ENCODE data around the gene CLEC1A.

Gene CLEC1A

GRCh38 chr12:10098791-10099190 is at the start of gene CLEC1A:
Gene CLEC1A (minus strand): TSS chr12:10098985. CDS start chr12:10098922, 63 bp downstream.
- peak; percentile 21 for DNase-seq (ENCODE audit: low read depth, low spot score)

GRCh38 chr12:10147714-10148403 is 49.1 kb upstream of the CLEC1A start:
- DNase-seq (ENCODE audit: low read depth, low spot score), result no peak

DNA sequence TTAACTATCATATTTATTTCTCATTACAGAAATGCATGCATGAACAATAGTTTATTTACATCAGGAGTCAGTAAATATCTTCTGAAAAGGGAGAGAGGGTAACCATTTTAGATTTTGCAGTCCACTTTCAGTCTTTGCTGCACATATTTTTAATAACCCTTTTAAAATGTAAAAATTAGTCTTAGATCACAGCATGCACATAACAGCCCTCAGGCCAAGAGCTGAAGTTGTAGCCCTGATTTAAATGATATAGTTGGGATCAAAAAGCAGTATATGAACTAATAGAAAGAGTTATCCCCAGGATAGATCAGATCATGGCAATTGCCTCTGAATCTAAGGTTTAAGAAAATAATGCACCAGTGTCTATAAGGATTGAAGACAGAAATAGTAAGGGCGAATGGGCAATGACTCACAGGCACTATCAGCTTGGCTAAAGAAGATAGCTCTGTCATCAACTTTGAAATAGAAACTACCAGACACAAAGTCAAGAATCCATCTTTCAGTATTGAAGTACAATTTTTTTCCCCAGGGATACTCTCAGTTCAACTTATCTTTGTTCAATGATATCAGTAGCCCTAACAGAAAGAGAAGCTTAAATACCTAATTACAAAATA is 44.3 kb upstream of the CLEC1A start:
- DNase-seq (ENCODE audit: low read depth, low spot score), result no peak

DNA sequence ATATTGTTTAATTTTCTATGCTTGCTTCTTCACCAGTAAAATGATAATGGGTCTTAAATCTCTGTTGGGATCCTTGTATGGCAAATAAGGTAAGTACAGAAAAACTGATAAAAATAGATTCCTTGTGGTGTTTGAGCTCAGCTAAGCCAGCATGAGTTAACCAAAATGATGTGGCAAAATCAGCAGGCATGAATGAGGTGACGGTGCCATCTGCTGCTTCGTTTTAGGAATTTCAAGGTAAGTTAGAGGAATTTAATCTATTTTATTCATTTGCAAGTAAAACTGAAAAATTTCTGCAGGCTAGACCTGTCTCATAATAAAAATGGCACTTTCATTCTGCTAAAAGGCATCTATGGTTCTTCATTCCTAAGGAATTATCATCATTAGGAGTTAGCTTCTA is 41.2 kb upstream of the CLEC1A start:
- DNase-seq (ENCODE audit: low read depth, low spot score), result peak; percentile 69

- peak; percentile 9 for DNase-seq (ENCODE audit: low read depth, low spot score)
Measured at GRCh38 chr12:10136637-10137205, 37.9 kb upstream of the CLEC1A start.

- no peak for DNase-seq (ENCODE audit: low read depth, low spot score)
Measured at GRCh38 chr12:10135126-10135525, 36.3 kb upstream of the CLEC1A start.

DNA sequence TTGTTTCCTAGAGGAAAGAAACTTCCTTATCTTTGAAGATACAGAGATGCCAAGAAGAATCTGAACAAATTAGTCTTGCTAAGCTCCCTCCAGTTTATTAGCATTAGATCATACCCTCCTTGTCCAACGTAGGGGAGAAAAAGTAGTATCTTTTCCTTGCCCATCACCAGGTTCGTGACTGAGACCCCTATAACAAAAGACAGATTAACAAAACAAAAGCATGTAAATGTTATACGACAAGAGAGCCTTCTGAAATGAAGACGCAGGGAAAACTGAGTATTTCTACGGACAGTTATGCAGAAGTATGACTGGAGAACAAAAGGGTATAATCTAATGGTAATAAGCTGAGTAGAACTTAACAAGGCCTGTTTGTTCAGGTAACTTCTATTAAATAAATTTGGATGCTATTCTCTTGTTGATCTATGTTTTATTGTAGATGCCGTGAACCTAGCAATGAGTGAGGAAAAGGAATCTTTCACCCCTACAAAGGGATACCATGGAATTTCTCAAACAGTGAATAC is 34.1 kb upstream of the CLEC1A start:
- no peak for DNase-seq (ENCODE audit: low read depth, low spot score)

DNA sequence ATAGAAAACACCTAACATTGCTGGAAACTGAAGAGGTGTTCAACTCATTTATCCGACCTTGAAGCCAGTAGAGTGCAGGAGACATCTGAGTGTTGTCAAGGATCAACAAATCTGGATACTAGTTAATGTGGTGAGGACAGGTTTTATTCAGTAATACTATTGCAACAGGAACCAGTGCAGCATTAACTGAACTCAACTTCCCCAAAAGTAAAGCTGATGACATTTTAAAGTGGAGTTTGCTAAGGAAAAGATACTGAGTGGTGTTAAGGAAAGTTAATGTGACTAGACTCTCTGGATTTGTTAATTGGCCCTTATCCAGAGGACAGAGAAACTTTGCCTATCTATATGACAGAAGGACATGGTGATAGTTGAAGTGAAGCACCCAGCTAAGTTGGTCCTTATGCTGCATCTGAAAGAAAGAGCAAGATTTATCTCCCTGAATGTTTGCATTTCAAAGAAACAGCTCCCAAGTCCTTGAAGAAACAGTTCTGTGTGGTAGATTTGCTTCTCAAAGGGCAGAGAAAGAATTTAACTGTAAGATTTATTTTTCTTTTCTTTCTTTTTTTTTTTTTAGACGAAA is 32.4 kb upstream of the CLEC1A start:
- no peak for DNase-seq (ENCODE audit: low read depth, low spot score)

- no peak for DNase-seq (ENCODE audit: low read depth, low spot score)
Measured at GRCh38 chr12:10130042-10130441, 31.3 kb upstream of the CLEC1A start, which contains the start of gene CLEC7A. Gene CLEC7A (minus strand): TSS chr12:10130199. CDS start chr12:10130082, 117 bp downstream.

- no peak for DNase-seq (ENCODE audit: low read depth, low spot score)
Measured at GRCh38 chr12:10128687-10129086, 29.9 kb upstream of the CLEC1A start.

GRCh38 chr12:10126413-10126812 is 27.6 kb upstream of the CLEC1A start:
- DNase-seq (ENCODE audit: low read depth, low spot score), result no peak

DNA sequence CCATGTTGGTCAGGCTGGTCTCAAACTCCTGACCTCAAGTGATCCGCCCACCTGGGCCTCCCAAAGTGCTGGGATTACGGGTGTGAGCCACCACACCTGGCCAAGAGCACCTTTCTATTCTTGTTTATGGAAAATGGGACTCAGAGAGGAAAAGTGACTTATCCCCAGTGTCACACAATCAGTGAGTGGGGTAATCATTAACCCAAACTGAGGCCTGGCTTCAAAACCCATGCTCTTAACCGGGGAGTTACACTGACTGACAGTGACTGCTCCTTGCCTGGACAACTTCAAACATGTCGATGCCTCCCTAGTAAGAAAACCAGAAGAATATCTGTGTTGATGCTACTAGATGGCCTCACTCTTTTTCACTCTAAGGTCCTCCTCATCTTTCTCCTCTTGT is 23.9 kb upstream of the CLEC1A start:
- no peak for DNase-seq (ENCODE audit: low read depth, low spot score)

DNA sequence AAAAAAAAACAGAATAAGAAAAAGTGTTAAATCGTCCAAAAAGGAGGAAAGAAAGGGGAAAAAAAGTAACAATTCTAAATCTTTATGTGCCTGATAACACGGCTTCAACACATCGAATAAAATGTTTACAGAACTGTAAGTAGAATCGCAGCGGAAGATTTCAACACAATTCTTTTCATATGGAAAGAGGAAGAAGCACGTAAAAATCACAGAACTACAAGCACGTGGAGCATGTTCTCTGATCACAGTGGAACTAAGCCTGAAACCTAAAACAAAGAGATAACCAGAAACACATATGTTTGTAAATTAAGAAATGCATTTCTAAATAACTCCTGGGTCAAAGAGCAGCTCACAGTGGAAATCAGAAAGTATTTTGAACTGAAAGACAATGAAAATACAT is 22.5 kb upstream of the CLEC1A start:
- no peak for DNase-seq (ENCODE audit: low read depth, low spot score)

GRCh38 chr12:10119066-10119465 is 20.3 kb upstream of the CLEC1A start:
- DNase-seq (ENCODE audit: low read depth, low spot score), result no peak

GRCh38 chr12:10115890-10116289 is 17.1 kb upstream of the CLEC1A start:
- DNase-seq (ENCODE audit: low read depth, low spot score), result no peak

DNA sequence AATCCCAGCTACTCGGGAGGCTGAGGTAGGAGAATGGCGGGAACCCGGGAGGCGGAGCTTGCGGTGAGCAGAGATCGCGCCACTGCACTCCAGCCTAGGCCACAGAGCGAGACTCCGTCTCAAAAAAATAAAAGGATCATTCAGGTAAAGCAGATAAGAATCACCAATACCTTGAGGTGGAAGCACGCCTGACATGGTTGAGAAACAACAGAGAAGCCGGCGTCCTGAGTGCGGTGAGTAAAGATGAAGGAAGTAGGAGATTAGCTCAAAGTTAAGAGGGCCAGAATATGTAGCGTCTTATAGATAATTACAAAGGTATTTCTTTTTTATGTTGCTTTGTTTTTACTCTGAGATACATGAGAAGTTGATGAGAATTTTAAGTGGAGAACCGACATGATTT is 16.5 kb upstream of the CLEC1A start:
- DNase-seq (ENCODE audit: low read depth, low spot score), result no peak

GRCh38 chr12:10113920-10114319 is 15.1 kb upstream of the CLEC1A start:
- DNase-seq (ENCODE audit: low read depth, low spot score), result no peak

GRCh38 chr12:10113075-10113474 is 14.3 kb upstream of the CLEC1A start:
- no peak for DNase-seq (ENCODE audit: low read depth, low spot score)

- no peak for DNase-seq (ENCODE audit: low read depth, low spot score)
Measured at GRCh38 chr12:10111451-10111850, 12.7 kb upstream of the CLEC1A start.

GRCh38 chr12:10110256-10110844 is 11.6 kb upstream of the CLEC1A start:
- no peak for DNase-seq (ENCODE audit: low read depth, low spot score)

DNA sequence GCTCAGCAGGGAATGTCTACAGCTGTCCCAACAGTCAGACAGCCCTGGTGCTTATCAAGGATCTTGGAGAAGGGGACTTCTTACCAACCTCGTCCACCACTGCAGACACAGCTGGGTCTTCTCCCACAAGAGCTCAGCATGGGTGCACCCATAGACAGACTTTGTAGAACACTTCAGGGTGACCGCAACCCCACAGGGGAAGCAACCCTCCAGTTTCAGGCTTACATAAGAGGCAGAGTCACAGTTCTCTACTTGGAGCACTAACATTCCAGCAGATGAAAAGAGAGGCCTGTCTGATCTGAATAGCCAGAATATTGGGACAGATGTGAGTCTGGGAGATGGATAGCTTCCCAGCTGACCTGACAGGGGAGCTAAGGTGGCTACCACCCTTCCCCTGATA is 3.5 kb upstream of the CLEC1A start:
- DNase-seq (ENCODE audit: low read depth, low spot score), result no peak

- DNase-seq (ENCODE audit: low read depth, low spot score), result no peak
Measured at GRCh38 chr12:10101648-10102220, 2.9 kb upstream of the CLEC1A start.
